22Rv1 (cell line): Measurements from ENCODE around the gene CHEK1.

ENCODE experiments used
- CTCF ChIP-seq: fragments of 450-650 bp; IDR thresholded peaks from 2 replicates; pipeline ENCODE4 v1.5.1; 2017; ENCODE audit warnings: mild to moderate bottlenecking
- ZFX ChIP-seq: fragments of 450-650 bp; IDR thresholded peaks from 2 replicates; pipeline ENCODE4 v1.6.1; 2017; ENCODE audit warnings: antibody characterized with exemption, borderline replicate concordance

- no peak for TF ChIP-seq CTCF
- no peak for TF ChIP-seq ZFX
Observed at GRCh38 chr11:125605417-125605816, 19.5 kb upstream of the CHEK1 start.
